ENCODE data around the gene LIPC. TPM values are rescaled to one million over a fixed set of nuclear protein-coding genes. Genes with fewer than 3 reads are reported as not detected.

Gene LIPC
- total and polyA plus RNA-seq, 9 of the 15 experiments (the other 6 are each of a cell fraction or from before 2014, with no cell fraction given) = 0.07 to 0.41 (median 0.11) TPM; not detected in 2

DNA sequence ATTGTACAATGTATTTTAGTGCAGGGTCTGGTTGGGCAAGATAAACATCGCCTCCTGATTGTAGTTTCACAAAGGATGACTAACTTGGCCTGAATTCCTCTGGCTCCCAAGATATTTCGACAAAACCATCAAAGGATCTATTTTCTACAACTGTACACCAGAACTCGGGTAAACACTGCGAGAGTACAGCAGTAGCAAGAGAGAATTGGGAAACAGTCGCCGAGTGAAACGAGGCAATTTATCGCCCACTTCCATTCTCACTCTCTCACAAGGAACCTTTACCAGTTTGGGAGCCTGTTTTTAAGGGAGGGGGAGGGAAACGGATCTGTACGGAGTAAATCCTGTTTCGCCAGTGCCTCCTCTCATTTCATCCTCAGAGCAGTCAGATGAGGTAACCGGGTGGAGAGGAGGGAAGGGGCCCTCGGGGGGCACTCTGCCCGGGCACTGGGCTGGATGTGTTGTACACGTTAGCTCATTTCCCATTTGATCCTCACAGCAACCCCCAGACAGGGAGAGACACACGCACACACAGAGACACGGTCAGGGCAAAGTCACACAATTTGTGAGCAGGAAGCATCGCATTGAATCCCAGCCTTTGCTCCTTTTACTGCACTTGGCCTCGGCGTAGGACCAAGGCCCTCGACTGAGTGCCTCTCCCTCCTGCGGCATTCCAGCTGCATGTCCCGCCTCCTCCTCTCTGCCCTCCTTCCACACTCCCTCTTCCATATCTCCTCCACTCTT is 120.1 kb downstream of the LIPC start (continued):
- TF ChIP-seq TAF1 (IDR thresholded peaks at IDR 0.05; ENCODE audit: control insufficient read depth, extremely low read depth, insufficient read depth, low read length, severe bottlenecking) = no peak
- no peak for TF ChIP-seq IRF2 (CRISPR knock-in tag; IDR thresholded peaks at IDR 0.05)
- TF ChIP-seq, protein P1, sequence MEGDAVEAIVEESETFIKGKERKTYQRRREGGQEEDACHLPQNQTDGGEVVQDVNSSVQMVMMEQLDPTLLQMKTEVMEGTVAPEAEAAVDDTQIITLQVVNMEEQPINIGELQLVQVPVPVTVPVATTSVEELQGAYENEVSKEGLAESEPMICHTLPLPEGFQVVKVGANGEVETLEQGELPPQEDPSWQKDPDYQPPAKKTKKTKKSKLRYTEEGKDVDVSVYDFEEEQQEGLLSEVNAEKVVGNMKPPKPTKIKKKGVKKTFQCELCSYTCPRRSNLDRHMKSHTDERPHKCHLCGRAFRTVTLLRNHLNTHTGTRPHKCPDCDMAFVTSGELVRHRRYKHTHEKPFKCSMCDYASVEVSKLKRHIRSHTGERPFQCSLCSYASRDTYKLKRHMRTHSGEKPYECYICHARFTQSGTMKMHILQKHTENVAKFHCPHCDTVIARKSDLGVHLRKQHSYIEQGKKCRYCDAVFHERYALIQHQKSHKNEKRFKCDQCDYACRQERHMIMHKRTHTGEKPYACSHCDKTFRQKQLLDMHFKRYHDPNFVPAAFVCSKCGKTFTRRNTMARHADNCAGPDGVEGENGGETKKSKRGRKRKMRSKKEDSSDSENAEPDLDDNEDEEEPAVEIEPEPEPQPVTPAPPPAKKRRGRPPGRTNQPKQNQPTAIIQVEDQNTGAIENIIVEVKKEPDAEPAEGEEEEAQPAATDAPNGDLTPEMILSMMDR (IDR thresholded peaks at IDR 0.05 in 2 of 3, conservative IDR thresholded peaks at IDR 0.05 in 1 of 3; ENCODE audit: insufficient read depth in 2 of 3, low read depth in 1 of 3, low read length in 3 of 3) = no peak
- TF ChIP-seq, protein P2, sequence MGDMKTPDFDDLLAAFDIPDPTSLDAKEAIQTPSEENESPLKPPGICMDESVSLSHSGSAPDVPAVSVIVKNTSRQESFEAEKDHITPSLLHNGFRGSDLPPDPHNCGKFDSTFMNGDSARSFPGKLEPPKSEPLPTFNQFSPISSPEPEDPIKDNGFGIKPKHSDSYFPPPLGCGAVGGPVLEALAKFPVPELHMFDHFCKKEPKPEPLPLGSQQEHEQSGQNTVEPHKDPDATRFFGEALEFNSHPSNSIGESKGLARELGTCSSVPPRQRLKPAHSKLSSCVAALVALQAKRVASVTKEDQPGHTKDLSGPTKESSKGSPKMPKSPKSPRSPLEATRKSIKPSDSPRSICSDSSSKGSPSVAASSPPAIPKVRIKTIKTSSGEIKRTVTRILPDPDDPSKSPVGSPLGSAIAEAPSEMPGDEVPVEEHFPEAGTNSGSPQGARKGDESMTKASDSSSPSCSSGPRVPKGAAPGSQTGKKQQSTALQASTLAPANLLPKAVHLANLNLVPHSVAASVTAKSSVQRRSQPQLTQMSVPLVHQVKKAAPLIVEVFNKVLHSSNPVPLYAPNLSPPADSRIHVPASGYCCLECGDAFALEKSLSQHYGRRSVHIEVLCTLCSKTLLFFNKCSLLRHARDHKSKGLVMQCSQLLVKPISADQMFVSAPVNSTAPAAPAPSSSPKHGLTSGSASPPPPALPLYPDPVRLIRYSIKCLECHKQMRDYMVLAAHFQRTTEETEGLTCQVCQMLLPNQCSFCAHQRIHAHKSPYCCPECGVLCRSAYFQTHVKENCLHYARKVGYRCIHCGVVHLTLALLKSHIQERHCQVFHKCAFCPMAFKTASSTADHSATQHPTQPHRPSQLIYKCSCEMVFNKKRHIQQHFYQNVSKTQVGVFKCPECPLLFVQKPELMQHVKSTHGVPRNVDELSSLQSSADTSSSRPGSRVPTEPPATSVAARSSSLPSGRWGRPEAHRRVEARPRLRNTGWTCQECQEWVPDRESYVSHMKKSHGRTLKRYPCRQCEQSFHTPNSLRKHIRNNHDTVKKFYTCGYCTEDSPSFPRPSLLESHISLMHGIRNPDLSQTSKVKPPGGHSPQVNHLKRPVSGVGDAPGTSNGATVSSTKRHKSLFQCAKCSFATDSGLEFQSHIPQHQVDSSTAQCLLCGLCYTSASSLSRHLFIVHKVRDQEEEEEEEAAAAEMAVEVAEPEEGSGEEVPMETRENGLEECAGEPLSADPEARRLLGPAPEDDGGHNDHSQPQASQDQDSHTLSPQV (IDR thresholded peaks at IDR 0.05) = peak; percentile 60
- TF ChIP-seq TAF9B (IDR thresholded peaks at IDR 0.05; ENCODE audit: partially characterized antibody) = no peak
- TF ChIP-seq CEBPB (tag; IDR thresholded peaks at IDR 0.05) = peak; percentile 67
- no peak for TF ChIP-seq YY1 (IDR thresholded peaks at IDR 0.05; ENCODE audit: borderline replicate concordance in 1 of 3, control insufficient read depth in 1 of 3, extremely low read depth in 1 of 3, insufficient read depth in 3 of 3, insufficient read length in 1 of 3, insufficient replicate concordance in 2 of 3, low read depth in 1 of 3, low read length in 2 of 3)
- no peak for TF ChIP-seq RHOXF2B (CRISPR knock-in tag; conservative IDR thresholded peaks at IDR 0.05)
- TF ChIP-seq TFAM (CRISPR knock-in tag; conservative IDR thresholded peaks at IDR 0.05) = no peak
- no peak for TF ChIP-seq TBP (optimal IDR thresholded peaks at IDR 0.05; ENCODE audit: low read depth, low read length)
- no peak for TF ChIP-seq TAF7 (tag; IDR thresholded peaks at IDR 0.05)
- TF ChIP-seq ZSCAN32 (CRISPR knock-in tag; IDR thresholded peaks at IDR 0.05) = no peak
- TF ChIP-seq HNRNPK (IDR thresholded peaks at IDR 0.05; ENCODE audit: low read depth, low read length, poor library complexity, severe bottlenecking) = no peak
- TF ChIP-seq PHF21A (IDR thresholded peaks at IDR 0.05; ENCODE audit: borderline replicate concordance, low read depth) = no peak
- TF ChIP-seq ZNF274 (IDR thresholded peaks at IDR 0.05; ENCODE audit: borderline replicate concordance, low read depth, low read length) = no peak
- TF ChIP-seq TCF3 (CRISPR knock-in tag; IDR thresholded peaks at IDR 0.05) = peak; percentile 84
- no peak for TF ChIP-seq ZNF830 (CRISPR knock-in tag; IDR thresholded peaks at IDR 0.05)
- no peak for TF ChIP-seq SLC30A9 (CRISPR knock-in tag; IDR thresholded peaks at IDR 0.05)
- TF ChIP-seq PYGO2 (tag; IDR thresholded peaks at IDR 0.05) = no peak
- TF ChIP-seq RBM15 (IDR thresholded peaks at IDR 0.05; ENCODE audit: insufficient read depth, low read length) = no peak
- TF ChIP-seq CCNT2 (IDR thresholded peaks at IDR 0.05; ENCODE audit: borderline replicate concordance, extremely low read depth, insufficient read length, low read depth, low read length) = no peak
